K562 (cell line): ENCODE data around the gene EFHC2. TPM values are rescaled to one million over a fixed set of nuclear protein-coding genes. Genes with fewer than 3 reads are reported as not detected.

Experiments used
- ATAC-seq: fragments of 200-7000 bp; cut with Tn5 transposase; 3 replicates; pipeline ENCODE4 v1.9.1; 2020; ENCODE audit warnings: moderate library complexity
- BruUV-seq: library from RNA; stranded (reverse); fragments of 400-500 nt; replicated peaks from 2 replicates; lab custom pipeline; 2021; lab: Mats Ljungman, UMichigan
- CTCF ChIA-PET: fragments of 300-600 bp; formaldehyde crosslinking; extraction: SDS; loops from one replicate; lab custom pipeline; 2021; ENCODE audit warnings: low intra/inter-chr PET ratio; lab: Yijun Ruan, JAX
- POLR2A ChIA-PET: fragments of 300-600, 350-650 bp; sonication (Branson Sonifier 250); formaldehyde crosslinking; extraction: SDS; loops from one replicate; lab custom pipeline; 2021; ENCODE audit warnings: antibody characterized with exemption, inconsistent platforms; lab: Yijun Ruan, JAX
- DNase-seq, 4 experiments: peaks; one replicate each; pipeline versions ENCODE4 v3.0.0 to v3.0.0-alpha.2; 2011 to 2018; ENCODE audit warnings: low spot score in 3 of 4, mixed read lengths in 3 of 4; ENCODE audit errors: extremely low read depth in 1 of 4
- FAIRE-seq: peaks from 2 replicates; lab custom pipeline; 2011; peaks lifted over from hg19 to GRCh38; lab: Jason Lieb, UNC
- H2AFZ ChIP-seq: 2 replicates; pipeline ENCODE4 v1.6.0; 2011; ENCODE audit warnings: low read depth, low read length, control low read depth, inconsistent platforms
- H3K27ac ChIP-seq: fragments of 200-600 bp; 3 replicates; pipeline ENCODE4 v1.8.0; 2011; ENCODE audit warnings: low read depth, mild to moderate bottlenecking, control low read depth, inconsistent platforms, low read length, moderate library complexity, mixed read lengths; ENCODE audit errors: extremely low read depth
- H3K27me3 ChIP-seq, 2 experiments: fragments of 300-600 bp in 1 of 2; 2 replicates in 1 of 2; 3 replicates in 1 of 2; pipeline versions ENCODE4 v1.6.0 to v1.8.0; 2011; ENCODE audit warnings: inconsistent platforms in 2 of 2, low read length in 2 of 2, mild to moderate bottlenecking in 1 of 2, mixed read lengths in 1 of 2, moderate library complexity in 1 of 2; ENCODE audit not compliant: control insufficient read depth in 2 of 2, insufficient read depth in 2 of 2
- H3K36me3 ChIP-seq: fragments of 300-600 bp; 3 replicates; pipeline ENCODE4 v1.8.0; 2011; ENCODE audit warnings: mild to moderate bottlenecking, low read length, inconsistent platforms; ENCODE audit not compliant: control insufficient read depth, insufficient read depth
- H3K4me1 ChIP-seq, 2 experiments: fragments of 200-600 bp in 1 of 2; replicated peaks in 1 of 2; 2 replicates in 1 of 2; 3 replicates in 1 of 2; pipeline versions ENCODE4 v1.5.1 to v1.8.0; 2011; ENCODE audit warnings: inconsistent platforms in 2 of 2, low read length in 2 of 2, mild to moderate bottlenecking in 1 of 2, mixed read lengths in 1 of 2, moderate library complexity in 1 of 2; ENCODE audit not compliant: control insufficient read depth in 2 of 2, insufficient read depth in 2 of 2
- H3K4me2 ChIP-seq: 2 replicates; pipeline ENCODE4 v1.6.1; 2011; ENCODE audit warnings: low read length, control low read depth, inconsistent platforms, mixed read lengths; ENCODE audit not compliant: insufficient read depth
- H3K4me3 ChIP-seq: fragments of 200-600 bp; sonication (generic), shearing (Covaris generic); 2 replicates; pipeline ENCODE4 v1.5.1; 2016; ENCODE audit warnings: control low read depth, inconsistent platforms
- H3K79me2 ChIP-seq: fragments of 200-600 bp; 3 replicates; pipeline ENCODE4 v1.8.0; 2011; ENCODE audit warnings: low read length, inconsistent platforms; ENCODE audit not compliant: control insufficient read depth, insufficient read depth
- H3K9ac ChIP-seq, 2 experiments: 2 replicates each; pipeline versions ENCODE4 v1.6.0 to v1.6.1; 2011; ENCODE audit warnings: low read depth in 2 of 2, low read length in 2 of 2, control low read depth in 1 of 2, inconsistent platforms in 1 of 2, mild to moderate bottlenecking in 1 of 2, mixed read lengths in 1 of 2; ENCODE audit not compliant: insufficient read depth in 1 of 2
- H3K9me1 ChIP-seq: one replicate; pipeline ENCODE4 v1.6.0; 2011; ENCODE audit warnings: inconsistent platforms, mild to moderate bottlenecking, low read length, moderate library complexity; ENCODE audit not compliant: control insufficient read depth, insufficient read depth
- H3K9me3 ChIP-seq: replicated peaks from 2 replicates; pipeline ENCODE4 v1.5.1; 2011; ENCODE audit warnings: low read depth, low read length, inconsistent platforms; ENCODE audit not compliant: control insufficient read depth, insufficient read depth
- H4K20me1 ChIP-seq: replicated peaks from 2 replicates; pipeline ENCODE4 v1.6.1; 2011; ENCODE audit warnings: low read length, inconsistent platforms, mixed read lengths; ENCODE audit not compliant: control insufficient read depth, insufficient read depth
- EWSR1 ChIP-seq: fragments of 450-650 bp; IDR thresholded peaks from 2 replicates; pipeline ENCODE4 v1.6.1; 2018; ENCODE audit warnings: borderline replicate concordance, mild to moderate bottlenecking, low read depth, moderate library complexity; ENCODE audit not compliant: partially characterized antibody
- GABPB1 ChIP-seq: sonication (generic); formaldehyde crosslinking; IDR thresholded peaks from 2 replicates; pipeline ENCODE4 v1.8.0; 2022; ENCODE audit warnings: mild to moderate bottlenecking, missing genetic modification reagents
- IRF1 ChIP-seq: sonication (generic); formaldehyde crosslinking; IDR thresholded peaks from 2 replicates; pipeline ENCODE4 v1.8.0; 2022; ENCODE audit warnings: missing genetic modification reagents, mild to moderate bottlenecking, borderline replicate concordance
- NR3C1 ChIP-seq: sonication (generic); formaldehyde crosslinking; IDR thresholded peaks from 2 replicates; pipeline ENCODE4 v1.8.1; 2022; ENCODE audit warnings: missing genetic modification reagents
- RBM39 ChIP-seq: fragments of 200-400 bp; formaldehyde crosslinking; optimal IDR thresholded peaks from 2 replicates; pipeline ENCODE3; 2018; ENCODE audit warnings: low read depth, low read length
- TRIM24 ChIP-seq, 2 experiments: fragments of 450-650 bp; IDR thresholded peaks; 2 replicates each; pipeline ENCODE4 v1.6.1; 2016
- ZNF274 ChIP-seq: IDR thresholded peaks from 2 replicates; pipeline ENCODE4 v1.6.1; 2011; ENCODE audit warnings: low read depth, mild to moderate bottlenecking, low read length, moderate library complexity, borderline replicate concordance
- WGBS: fragments of 100-300 bp; shearing (Covaris generic); methylation state at CpG from one replicate; pipeline ENCODE4 v1.1.6; 2016; ENCODE audit warnings: low coverage, mixed read lengths; ENCODE audit not compliant: insufficient coverage; ENCODE audit errors: missing lambda C conversion rate; 5-methylcytosine and 5-hydroxymethylcytosine counted together
- in situ Hi-C: fragments of 300-500 bp; cut with MboI; formaldehyde crosslinking; loops from 4 replicates; pipeline ENCODE4 v1.15.0; 2018; ENCODE audit warnings: inconsistent platforms, mixed read lengths
- intact Hi-C: fragments of 100-400 bp; cut with micrococcal nuclease; formaldehyde crosslinking; loops from 2 replicates; pipeline ENCODE4 v1.14.2; 2022
- polyA plus RNA-seq, 8 experiments: library from polyadenylated mRNA; depleted of rRNA in 4 of 8; stranded (reverse) in 5 of 8; unstranded in 3 of 8; fragments of >200 nt; fragmentation: Nextera tagmentation in 2 of 8; fragmentation: Illumina TruSeq in 1 of 8; extraction: Ambion mirVana in 2 of 8; extraction: Trizol in 1 of 8; gene quantifications; 2 replicates each; pipeline versions ENCODE4 v1.2.1 to v1.2.3, GENCODE V29; 2011 to 2014; ENCODE audit warnings: inconsistent platforms in 1 of 8, missing spikeins in 1 of 8
- total RNA-seq, 7 experiments: library from RNA; depleted of rRNA in 6 of 7; stranded (reverse); fragments of >200 nt in 6 of 7; fragmentation: Illumina TruSeq in 2 of 7; extraction: Trizol in 2 of 7; gene quantifications; 2 replicates each; pipeline versions ENCODE4 v1.2.1 to v1.2.3, GENCODE V29; 2011 to 2021; ENCODE audit warnings: low replicate concordance in 1 of 7

Gene EFHC2
- total and polyA plus RNA-seq, 9 of the 15 experiments (the other 6 are each of a cell fraction or from before 2014, with no cell fraction given), result 1.3 to 8.1 (median 3.0) TPM

- H2AFZ ChIP-seq, result no peak overlapping the region
- no peaks in the 10 kb centered on the region; a peak in 1 of 5 replicates for H3K27me3 ChIP-seq
- no peak overlapping the region for H3K4me2 ChIP-seq
- CTCF ChIA-PET, result no interaction called here
- no peaks in the 10 kb centered on the region for H3K9me1 ChIP-seq
- no peaks in the 10 kb centered on the region for H3K36me3 ChIP-seq
- no peak overlapping the region for H3K4me3 ChIP-seq
- FAIRE-seq (no peak), ATAC-seq (no peak), DNase-seq (no peak)
- no peak for TF ChIP-seq TRIM24 (IDR thresholded peaks at IDR 0.05)
- no peak for TF ChIP-seq NR3C1
- TF ChIP-seq ZNF274, result no peak
- TF ChIP-seq IRF1 (CRISPR knock-in tag), result no peak
- no peak for TF ChIP-seq RBM39
- TF ChIP-seq EWSR1, result no peak
- TF ChIP-seq GABPB1 (CRISPR knock-in tag), result no peak
- BruUV-seq, result no TSS peak
- no peaks in the 10 kb centered on the region for H3K9me3 ChIP-seq
- H4K20me1 ChIP-seq, result no peaks in the 10 kb centered on the region
- intact Hi-C loops, result no loop called here
- H3K79me2 ChIP-seq, result no peaks in the 10 kb centered on the region
- WGBS, result 0% methylated on average over 2 of the region's 2 CpGs
- POLR2A ChIA-PET, result no interaction called here
- H3K4me1 ChIP-seq, result no peaks in the 10 kb centered on the region
- no peak overlapping the region for H3K9ac ChIP-seq
- H3K27ac ChIP-seq, result no peak overlapping the region
- in situ Hi-C loops, result no loop called here
These were observed 244.1 kb downstream of the EFHC2 start for GRCh38 chrX:44099366-44099765.

Other genes starting within 250 kb of the EFHC2 start
- gene FUNDC1, start 199.2 kb upstream of the EFHC2 start, total RNA-seq (2014; rRNA removed), result 15.6 and 17.6 TPM in 2 replicates
- gene FUNDC1, start 199.2 kb upstream of the EFHC2 start, total RNA-seq (2014; rRNA removed; fragmentation: Illumina TruSeq; extraction: Trizol), result 24.6 and 27.0 TPM in 2 replicates
- gene FUNDC1, start 199.2 kb upstream of the EFHC2 start, total RNA-seq (2015; rRNA removed; fragmentation: Illumina TruSeq; extraction: Trizol), result 24.7 and 29.3 TPM in 2 replicates
- 18.4 and 19.1 TPM in 2 replicates for gene FUNDC1, start 199.2 kb upstream of the EFHC2 start, total RNA-seq (2021)
- gene FUNDC1, start 199.2 kb upstream of the EFHC2 start, polyA plus RNA-seq (2011; rRNA removed), result 26.2 and 29.8 TPM in 2 replicates
- 25.6 and 28.9 TPM in 2 replicates for gene FUNDC1, start 199.2 kb upstream of the EFHC2 start, polyA plus RNA-seq (2014; fragmentation: Illumina TruSeq; extraction: Trizol)
- 10 to 100 TPM; 53.2 to 59.1 TPM for gene FUNDC1, start 199.2 kb upstream of the EFHC2 start, polyA plus RNA-seq (2014; fragmentation: Nextera tagmentation; extraction: Ambion mirVana)
- 28.6 and 29.6 TPM in 2 replicates for gene FUNDC1, start 199.2 kb upstream of the EFHC2 start, polyA plus RNA-seq (2014; rRNA removed)